Epithelial cell of prostate (primary cell): Measurements from ENCODE around the gene DENND4A.
"Not testable (repeated sequence)": the region's sequence is repeated elsewhere in the genome, so short reads cannot be mapped to it uniquely, and the experiment has no call there.

Experiments
- DNase-seq: peaks from one replicate; pipeline ENCODE4 v3.0.0-alpha.2; 2011; ENCODE audit warnings: low read depth, low spot score
- H3K27ac ChIP-seq: fragments of 450-650 bp; 2 replicates; pipeline ENCODE4 v1.5.1; 2017; ENCODE audit warnings: mild to moderate bottlenecking

DENND4A gene

DNA sequence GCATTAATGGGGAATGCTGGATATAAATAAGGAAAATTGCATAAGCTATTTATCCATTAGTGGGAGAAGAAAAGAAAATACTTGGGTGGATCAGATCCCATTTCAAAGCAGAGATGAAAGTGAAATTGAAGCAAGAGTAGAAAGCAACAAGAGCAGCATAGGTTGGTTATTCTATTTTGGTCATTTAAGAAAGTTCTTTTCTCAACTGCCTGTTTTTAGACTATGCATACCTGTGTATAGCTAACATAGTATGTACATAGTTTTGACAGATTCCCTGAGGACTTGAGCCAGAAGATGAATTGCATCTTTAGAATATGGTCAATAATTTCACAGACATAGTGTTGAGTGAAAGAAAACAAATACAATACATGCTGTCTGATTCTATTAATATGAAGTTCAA, 29.0 kb upstream of the DENND4A start:
- no peak for DNase-seq
- no peak overlapping the region for H3K27ac ChIP-seq

DNA sequence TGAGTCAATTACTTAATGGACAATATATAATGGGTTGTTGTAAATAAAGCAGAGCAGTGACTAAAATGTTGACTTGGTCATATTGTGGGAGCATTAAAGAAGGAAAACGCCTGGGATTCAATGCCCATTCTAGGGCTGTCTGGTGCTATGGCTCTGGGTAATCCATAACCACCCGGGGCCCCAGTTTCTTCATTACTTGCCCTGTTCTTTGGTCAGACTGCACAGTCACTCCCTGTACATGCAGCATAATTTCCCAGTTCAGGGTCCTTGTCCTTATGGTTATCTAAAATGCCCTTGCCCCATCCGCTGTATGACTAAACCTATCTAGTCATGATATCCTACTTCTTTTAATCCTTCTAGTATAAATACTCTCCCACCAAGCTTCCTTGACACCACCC, 27.5 kb upstream of the DENND4A start:
- DNase-seq = no peak
- H3K27ac ChIP-seq = no peak overlapping the region

DNA sequence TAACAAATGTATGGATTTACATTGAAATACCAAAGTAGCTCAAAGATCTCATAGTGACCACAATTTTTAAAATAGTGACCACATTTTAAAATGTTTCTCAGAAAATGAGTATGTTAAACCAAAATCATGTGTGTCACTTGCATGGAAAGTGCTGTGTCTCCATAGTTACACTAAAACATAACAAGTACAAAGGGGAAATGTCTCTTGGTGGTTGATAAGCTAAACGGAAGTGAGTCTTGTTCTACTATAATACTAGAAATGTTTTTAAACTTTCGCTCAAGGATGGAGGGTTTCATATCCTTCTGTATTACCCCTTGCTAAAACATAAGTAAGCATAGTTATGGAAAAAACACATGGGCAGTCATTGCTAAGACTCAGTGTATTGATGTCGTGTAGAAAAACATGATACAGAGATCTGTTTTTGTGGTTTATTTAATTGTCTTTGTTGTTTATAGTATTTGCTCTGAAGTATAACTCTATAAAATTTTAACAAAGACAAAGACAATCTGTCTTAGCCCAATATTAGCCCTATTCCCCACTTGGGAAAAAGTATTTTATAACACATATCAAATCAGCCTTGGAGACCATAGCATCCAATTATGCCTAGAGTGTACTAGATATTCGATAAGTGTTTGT, 27.0 kb upstream of the DENND4A start:
- H3K27ac ChIP-seq = no peak overlapping the region
- no peak for DNase-seq

DNA sequence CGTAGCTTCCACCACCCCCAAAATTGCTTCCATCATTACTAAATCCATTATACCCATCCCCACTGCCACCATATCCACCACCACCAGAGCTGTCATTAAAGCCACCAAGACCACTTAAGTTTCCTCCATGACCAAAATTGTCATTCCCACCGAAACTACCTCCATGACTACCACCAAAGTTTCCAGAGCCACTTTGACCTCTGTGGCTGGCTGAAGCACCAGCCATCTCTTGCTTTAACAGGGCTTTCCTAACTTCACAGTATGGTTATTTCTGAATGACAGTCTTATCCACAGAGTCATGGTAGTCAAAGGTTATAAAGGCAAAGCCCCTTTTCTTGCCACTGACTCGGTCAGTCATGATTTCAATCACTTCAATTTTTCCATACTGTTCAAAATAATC, 24.3 kb upstream of the DENND4A start:
- DNase-seq = no peak
- no peak overlapping the region for H3K27ac ChIP-seq

DNA sequence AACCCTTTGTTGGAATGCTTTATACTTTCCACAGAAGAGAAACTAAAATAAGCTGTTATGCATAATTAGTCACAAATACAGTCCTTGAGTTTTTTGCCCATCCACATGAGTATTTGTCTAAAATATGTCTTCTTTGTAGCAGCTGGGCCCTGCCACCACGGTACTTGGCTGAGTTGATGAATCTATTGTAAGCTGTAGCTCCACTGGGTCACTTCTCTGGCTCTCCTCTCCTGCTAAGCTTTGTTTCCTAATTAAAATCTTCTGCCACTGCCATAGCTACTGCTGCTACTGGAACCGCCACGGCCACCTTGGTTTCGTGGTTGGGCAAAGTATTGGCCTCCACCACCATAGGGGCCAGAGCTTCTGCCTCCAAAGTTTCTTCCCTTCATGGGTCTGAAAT, 23.9 kb upstream of the DENND4A start:
- DNase-seq, H3K27ac ChIP-seq: not testable (repeated sequence)

DNA sequence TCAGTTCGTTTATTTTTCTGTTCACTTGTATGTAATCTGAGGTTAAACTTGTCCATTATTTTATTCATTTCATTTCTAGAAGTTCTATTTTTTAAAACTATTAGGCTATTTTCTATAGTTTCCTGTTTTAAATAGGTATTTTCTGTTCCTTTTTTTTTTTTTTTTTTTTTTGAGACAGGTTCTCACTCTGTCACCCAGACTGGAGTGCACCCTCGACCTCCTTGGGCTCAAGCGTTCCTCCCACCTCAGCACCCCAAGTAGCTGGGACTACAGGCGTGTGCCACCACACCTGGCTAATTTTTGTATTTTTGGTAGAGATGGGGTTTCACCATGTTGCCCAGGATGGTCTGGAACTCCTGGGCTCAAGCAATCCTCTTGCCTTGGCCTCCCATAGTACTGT, 22.2 kb upstream of the DENND4A start:
- H3K27ac ChIP-seq, DNase-seq: not testable (repeated sequence)

DNA sequence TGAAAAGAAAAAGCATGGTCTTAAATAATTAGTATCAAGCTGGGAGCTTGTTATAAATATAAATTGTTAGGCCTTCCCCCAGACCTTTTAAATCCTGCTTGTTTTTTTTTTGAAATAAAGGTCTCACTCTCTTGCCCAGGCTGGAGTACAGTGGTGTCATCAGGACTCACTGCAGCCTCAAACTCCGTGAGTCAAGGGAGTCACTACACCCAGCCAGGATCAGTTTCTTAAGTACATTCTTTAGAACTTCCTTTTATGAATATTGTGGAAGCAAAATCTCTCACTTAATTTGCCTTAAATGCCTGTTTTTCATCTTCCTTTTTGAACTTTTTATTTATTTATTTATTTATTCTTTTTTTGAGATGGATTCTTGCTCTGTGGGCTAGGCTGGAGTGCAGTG, 20.8 kb upstream of the DENND4A start:
- DNase-seq = no peak
- H3K27ac ChIP-seq = no peak overlapping the region

DNA sequence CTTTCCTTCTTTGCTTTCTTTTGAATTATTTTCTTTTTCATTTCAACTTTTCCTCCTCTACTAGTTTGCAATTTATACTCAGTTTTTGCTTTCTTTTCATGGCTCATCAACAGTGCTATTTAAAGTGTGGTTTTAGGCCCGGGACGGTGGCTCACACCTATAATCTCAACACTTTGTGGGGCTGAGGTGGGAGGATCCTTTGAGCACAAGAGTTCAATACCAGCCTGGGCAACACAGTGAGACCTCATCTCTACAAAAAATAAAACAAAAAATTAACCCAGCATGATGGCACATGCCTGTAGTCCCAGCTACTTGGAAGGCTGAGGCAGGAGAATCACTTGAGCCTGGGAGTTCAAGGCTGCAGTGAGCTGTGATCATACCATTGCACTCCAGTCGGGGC, 20.4 kb upstream of the DENND4A start:
- H3K27ac ChIP-seq = no peak overlapping the region
- DNase-seq = no peak

DNA sequence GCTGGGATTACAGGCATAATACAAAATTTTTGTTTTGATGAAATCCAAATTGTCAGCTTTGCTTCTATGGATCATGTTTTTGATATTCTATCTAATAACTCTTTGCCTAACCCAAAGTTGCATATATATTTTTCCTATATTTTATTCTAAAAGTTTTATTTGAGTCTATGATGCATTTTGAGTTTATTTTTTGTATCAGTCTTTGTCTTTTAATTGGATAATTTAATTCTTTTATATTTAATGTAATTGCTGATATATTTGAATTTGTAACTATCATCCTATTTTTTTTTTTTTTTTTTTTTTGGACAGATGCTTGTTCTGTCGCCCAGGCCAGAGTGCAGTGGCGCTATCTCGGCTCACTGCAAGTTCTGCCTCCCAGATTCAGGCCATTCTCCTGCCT, 19.7 kb upstream of the DENND4A start:
- H3K27ac ChIP-seq = no peak overlapping the region
- no peak for DNase-seq

DNA sequence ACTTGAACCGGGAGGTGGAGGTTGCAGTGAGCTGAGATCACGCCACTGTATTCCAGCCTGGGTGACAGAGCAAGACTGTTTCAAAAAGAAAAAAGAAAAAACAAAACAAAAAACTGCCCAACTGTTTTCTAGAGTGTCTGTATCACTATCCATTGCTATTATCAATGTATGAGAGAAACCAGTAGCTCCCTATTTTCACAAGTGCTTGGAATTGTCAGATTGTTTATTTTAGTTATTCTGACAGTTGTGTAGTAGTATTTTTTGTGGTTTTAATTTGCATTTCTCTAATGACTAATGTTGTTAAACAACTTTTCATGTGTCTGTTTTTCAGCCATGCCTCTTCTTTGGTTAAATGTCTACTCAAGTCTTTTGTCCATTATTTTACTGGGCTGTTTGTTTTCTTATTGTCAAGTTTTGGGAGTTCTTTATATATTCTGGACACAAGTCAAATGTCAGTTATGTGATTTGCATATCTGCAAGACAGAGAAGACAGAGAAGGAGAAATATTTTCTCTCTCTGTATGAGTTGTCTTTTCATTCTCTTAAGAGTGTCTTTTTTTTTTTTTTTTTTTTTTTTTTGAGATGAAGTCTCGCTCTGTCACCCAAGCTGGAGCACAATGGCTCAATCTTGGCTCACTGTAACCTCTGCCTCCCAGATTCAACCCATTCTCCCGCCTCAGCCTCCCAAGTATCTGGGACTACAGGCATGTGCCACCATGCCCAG, 19.1 kb upstream of the DENND4A start:
- DNase-seq, H3K27ac ChIP-seq: not testable (repeated sequence)

DNA sequence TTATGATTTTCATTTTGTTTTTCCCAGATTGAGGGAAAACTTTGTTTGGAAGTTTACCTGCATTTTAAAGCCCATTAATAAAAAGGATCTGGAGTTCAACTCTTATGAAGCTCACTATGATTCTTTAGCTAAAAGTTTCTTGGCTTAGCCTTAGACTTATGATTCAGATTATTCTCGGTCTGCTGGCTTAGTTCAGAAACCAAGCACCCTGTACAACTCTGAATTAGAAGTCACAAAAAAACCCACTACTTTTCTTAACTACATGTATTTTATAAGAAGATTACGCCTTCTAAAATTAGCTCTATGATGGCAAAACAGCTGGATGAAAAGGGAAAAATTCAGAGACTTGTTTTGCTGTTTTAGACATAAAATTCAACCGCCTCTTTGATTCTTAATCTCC, 14.3 kb upstream of the DENND4A start:
- DNase-seq = no peak
- H3K27ac ChIP-seq = no peak overlapping the region

DNA sequence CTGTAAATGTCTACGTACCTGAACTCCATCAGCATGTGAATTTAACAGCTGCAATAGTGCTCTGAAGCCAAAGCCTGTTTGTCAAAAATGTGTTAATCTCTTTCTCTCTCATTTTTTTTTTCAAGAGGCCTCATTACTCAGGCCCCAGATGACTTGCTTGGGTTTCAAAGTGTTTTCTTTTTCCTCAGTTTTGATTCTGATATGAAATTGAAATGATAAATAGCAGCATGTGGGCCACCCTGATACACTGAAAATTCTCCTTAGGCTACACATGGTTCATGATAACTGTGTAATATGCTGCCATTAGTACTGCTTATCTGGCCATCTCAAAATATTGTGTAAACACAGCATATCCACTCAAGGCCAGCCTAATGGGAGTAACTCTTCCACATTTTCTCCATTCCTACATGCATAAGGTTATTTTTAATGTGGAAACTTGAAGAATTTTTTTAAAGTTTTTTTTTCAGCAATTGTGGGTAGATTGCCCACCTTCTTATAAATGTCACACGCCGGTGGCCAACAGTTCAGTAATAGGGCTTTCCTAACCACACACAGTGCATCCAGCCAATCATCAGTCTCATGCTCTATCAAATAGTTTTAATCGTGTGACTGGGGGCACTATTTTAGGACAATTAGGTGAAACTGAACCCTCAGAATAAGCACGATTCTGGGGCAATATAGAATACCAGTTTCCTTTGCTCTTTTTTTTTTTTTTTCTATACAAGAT, 13.1 kb upstream of the DENND4A start:
- no peak overlapping the region for H3K27ac ChIP-seq
- DNase-seq = no peak

DNA sequence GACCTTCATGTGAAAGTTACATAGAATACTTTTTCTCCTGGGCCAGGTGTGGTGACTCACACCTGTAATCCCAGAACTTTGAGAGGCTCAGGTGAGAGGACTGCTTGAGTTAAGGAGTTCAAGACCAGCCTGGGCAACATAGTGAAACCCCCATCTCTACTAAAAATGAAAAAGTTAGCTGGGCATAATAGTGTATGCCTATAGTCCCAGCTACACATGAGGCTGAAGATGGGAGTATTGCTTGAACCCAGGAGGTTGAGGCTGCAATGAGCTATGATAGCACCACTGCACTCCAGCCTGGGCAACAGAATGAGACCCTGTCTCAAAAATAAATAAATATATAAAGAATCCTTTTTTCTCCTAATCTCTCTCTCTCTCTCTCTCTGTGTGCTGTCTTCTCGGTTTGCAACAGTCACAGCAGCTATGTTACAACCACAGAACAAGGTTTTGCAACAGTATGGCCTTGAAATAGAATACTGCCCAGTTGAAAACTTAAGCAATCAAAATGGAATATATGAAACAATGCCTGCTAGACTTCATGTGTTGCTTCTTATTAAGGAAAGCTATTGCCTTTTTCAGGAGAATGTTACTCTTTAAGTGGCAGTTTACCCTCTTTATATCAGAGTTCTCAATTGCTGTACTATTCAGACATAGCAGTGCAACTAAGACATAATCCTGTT, 12.3 kb upstream of the DENND4A start:
- no peak overlapping the region for H3K27ac ChIP-seq
- DNase-seq = no peak

DNA sequence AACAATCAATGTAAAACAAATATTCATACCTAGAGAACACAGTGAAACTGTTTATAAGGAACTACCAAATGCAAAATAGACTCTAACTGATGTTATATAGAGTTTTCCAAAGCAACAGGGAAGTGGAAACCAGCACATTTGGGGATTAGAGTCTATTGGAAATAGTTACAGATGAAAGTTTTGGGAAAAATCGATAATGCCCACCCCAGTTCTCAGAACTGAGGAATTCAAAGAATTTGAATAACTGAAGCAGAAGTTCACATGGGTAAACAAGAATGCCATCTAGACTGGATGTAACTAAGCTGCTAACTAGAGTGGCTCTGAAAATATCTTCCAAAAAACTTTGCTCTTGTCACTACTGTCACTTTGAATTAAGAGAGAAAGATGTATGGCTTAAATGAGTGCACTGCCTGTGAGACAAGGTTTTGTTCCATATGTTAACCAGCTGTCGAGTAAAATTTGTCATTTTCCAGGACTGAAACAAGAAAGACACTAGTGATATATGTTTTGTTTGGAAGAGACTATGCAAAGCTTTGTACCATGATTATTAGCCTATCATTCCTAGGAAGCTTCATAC, 9.2 kb upstream of the DENND4A start:
- H3K27ac ChIP-seq = no peak overlapping the region
- DNase-seq = no peak

DNA sequence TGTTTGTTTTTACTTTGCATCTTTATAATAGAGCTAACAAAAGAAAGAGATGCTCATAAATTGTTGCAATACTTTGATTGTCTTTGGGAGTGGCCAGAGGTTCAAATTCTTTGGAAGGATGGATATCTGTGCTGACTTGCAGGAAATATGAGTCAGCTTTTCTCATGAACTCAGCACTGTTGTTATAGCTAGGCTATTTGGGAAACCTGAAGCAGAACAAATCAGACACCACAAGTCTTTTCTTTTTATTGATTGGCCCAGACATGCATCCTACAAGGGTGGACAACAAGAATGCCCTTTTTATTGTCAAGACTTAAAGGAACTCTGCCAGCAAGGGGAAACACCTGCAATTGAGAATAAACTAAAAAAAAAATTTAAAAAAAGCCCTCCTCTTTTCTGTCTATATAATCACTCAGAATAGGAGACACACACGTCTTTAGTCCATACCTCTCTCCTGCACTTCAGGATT, 4.6 kb upstream of the DENND4A start:
- peak; percentile 90 for DNase-seq

DNA sequence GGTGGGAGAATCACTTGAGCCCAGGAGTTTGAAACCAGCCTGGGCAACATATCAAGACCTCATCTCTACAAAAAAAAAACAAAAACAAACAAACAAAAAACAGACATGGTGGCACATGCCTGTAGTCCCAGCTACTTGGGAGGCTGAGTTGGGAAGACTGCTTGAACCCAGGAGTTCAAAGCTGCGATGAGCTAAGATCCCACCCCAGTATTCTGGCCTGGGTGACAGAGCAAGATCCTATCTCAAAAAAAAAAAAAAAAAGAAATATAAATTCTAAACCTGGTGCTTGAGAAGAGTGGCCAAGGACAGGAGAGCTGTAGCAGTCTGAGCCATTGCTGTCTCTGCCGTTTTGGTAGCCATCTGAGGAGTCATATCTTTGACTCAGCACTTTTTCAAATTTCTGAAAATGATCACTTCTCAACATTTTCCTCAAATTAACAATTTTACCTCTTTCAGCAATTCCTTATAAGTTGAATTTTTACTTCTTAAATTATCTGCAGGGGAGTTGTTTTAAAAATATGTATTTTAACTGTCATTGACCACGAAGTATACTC, 3.6 kb upstream of the DENND4A start:
- DNase-seq = no peak
- peak overlapping the region; percentile 52 for H3K27ac ChIP-seq

More for the DNA sequence above, 4.6 kb upstream of the DENND4A start:
- H3K27ac ChIP-seq = peak overlapping the region; percentile 52

DNA sequence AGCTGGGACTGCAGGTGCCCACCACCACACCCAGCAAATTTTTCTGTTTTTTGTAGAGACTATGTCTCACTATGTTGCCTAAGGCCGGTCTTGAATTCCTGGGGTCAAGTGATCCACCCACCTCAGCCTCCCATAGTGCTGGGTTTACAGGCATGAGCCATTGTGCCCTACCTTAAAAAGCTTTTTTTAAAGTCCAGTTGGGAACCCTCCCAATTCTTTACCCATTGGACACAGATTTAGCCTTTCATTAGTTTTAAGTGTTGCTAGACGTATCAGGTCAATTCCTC, 1.7 kb upstream of the DENND4A start:
- H3K27ac ChIP-seq = no peak overlapping the region
- no peak for DNase-seq

DNA sequence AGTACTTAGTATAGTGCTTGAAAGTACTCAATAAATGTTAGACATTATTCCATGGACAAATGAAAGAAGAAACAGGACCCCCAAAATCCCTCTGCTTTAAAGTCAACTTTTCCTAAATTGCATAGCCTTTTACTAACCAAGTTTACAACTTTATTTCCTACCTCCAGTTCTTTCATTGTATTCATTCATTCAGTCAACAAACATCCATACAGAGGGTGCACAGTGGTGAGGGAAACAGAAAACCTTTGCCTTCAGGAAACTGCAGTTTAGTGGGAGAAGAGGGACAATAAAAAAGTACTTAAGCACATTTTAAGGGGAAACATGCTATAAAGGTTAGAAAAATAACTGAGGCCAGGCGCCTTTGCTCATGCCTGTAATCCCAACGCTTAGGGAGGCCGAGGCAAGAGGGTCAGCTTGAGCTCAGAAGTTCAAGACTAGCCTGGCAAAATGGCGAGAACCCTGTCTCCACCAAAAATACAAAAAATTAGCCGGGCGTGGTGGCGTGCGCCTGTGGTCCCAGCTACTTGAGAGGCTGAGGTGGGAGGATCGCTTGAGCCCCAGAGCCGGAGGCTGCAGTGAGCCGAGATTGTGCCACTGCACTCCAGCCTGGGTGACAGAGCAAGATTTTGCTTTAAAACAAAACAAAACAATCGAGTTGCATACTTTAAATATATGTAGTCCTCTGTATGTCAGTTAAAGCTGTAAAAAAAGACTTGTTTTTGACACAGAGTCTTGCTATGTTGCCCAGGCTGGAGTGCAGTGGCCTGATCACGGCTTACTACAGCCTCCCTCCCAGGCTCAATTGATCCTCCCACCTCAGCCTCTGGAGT, 1.1 kb upstream of the DENND4A start:
- no peak for DNase-seq

DNA sequence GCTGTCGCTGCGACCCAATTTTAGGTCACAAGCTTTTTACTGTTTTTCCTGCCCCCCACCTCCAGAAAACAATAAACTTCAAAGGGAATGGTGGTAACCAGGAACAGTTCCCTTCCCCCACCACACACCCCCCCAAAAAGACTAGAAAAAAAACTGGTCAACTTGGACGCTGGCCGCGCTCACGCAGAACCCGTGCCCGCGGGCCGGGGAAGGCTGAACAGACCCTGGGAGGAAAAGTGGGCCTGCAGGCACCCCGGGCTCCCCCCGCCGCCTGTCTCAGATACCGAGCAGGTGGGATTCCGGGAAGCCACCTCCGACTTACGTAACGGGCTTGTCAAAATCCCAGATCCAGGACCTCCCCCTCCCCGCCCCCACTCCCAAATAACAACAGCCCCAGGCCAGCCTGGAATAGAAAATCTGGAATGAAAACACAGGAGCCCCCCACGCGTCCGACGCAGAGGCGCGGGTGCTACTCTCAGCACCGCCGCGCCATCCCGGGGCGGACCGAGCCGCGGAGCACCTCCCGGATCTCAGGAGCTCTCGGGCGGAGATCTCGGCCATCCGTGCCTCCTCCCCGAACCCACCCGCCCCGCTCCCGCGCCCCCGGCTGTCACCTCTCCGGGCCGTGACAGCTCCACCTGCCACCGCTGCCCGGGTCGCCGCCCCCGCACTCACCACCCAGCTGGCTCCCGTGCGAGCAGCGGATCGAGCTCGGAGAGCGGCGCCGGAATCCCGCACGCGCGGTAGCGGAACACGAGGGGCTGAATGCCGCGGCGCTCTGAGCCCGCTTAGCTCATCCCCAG, 557 bp downstream of the DENND4A start:
- DNase-seq = no peak
- peak overlapping the region; percentile 82 for H3K27ac ChIP-seq

More for the DNA sequence above, 1.1 kb upstream of the DENND4A start:
- H3K27ac ChIP-seq = peak overlapping the region; percentile 82
